K562 (cell line): ENCODE results near the gene PTPN1. TPM values are rescaled to one million over a fixed set of nuclear protein-coding genes. Genes with fewer than 3 reads are reported as not detected.

Experiments used
- ATF6 ChIP-seq: sonication (generic); formaldehyde crosslinking; IDR thresholded peaks from 2 replicates; pipeline ENCODE4 v1.4.0; 2020; ENCODE audit warnings: mild to moderate bottlenecking, missing genetic modification reagents
- BRF2 ChIP-seq: IDR thresholded peaks from 3 replicates; pipeline ENCODE4 v1.6.1; 2011; ENCODE audit warnings: borderline replicate concordance, mild to moderate bottlenecking; ENCODE audit not compliant: insufficient read length, insufficient read depth
- CTCFL ChIP-seq: IDR thresholded peaks from 2 replicates; pipeline ENCODE4 v1.6.1; 2011; ENCODE audit warnings: borderline replicate concordance, low read depth, mild to moderate bottlenecking, moderate library complexity, low read length; ENCODE audit not compliant: insufficient read depth, poor library complexity, severe bottlenecking
- KDM4B ChIP-seq, 2 experiments: fragments of 450-650 bp in 1 of 2; sonication (generic) in 1 of 2; IDR thresholded peaks; 2 replicates each; pipeline ENCODE4 v1.6.1; 2016 to 2017; ENCODE audit warnings: borderline replicate concordance in 2 of 2, antibody characterized with exemption in 1 of 2, low read depth in 1 of 2, mild to moderate bottlenecking in 1 of 2
- KLF1 ChIP-seq: fragments of 450-650 bp; IDR thresholded peaks from 2 replicates; pipeline ENCODE4 v1.6.1; 2016; ENCODE audit warnings: missing genetic modification characterization, missing compliant biosample characterization
- NFYB ChIP-seq: IDR thresholded peaks from 2 replicates; pipeline ENCODE4 v1.6.1; 2011; ENCODE audit warnings: mild to moderate bottlenecking, moderate library complexity; ENCODE audit not compliant: insufficient read length; ENCODE audit errors: extremely low read depth
- PHB2 ChIP-seq: fragments of 450-650 bp; IDR thresholded peaks from 2 replicates; pipeline ENCODE4 v1.6.1; 2017; ENCODE audit warnings: low read depth
- STAT5B ChIP-seq: fragments of 250-450 bp; sonication (Bioruptor Pico); IDR thresholded peaks from 2 replicates; pipeline ENCODE4 v1.8.0; 2021; ENCODE audit warnings: mild to moderate bottlenecking, inconsistent platforms
- TRIM25 ChIP-seq: fragments of 450-650 bp; IDR thresholded peaks from 2 replicates; pipeline ENCODE4 v1.7.0; 2016; ENCODE audit warnings: borderline replicate concordance
- TRIM28 ChIP-seq: fragments of 450-650 bp; IDR thresholded peaks from 2 replicates; pipeline ENCODE4 v1.6.1; 2017
- ZBTB5 ChIP-seq: fragments of 450-650 bp; IDR thresholded peaks from 2 replicates; pipeline ENCODE4 v1.6.1; 2017; ENCODE audit warnings: antibody characterized with exemption
- ZNF277 ChIP-seq: fragments of 250-450 bp; sonication (Bioruptor Pico); IDR thresholded peaks from 2 replicates; pipeline ENCODE4 v1.8.0; 2022; ENCODE audit warnings: inconsistent platforms, mild to moderate bottlenecking, moderate library complexity, borderline replicate concordance
- ZNF707 ChIP-seq: fragments of 250-450 bp; sonication (Bioruptor Pico); conservative IDR thresholded peaks from 2 replicates; pipeline ENCODE4 v1.8.0; 2022; ENCODE audit warnings: inconsistent platforms, mild to moderate bottlenecking, moderate library complexity
- ZSCAN29 ChIP-seq: fragments of 450-650 bp; IDR thresholded peaks from 2 replicates; pipeline ENCODE4 v1.6.1; 2017
- polyA plus RNA-seq, 8 experiments: library from polyadenylated mRNA; depleted of rRNA in 4 of 8; stranded (reverse) in 5 of 8; unstranded in 3 of 8; fragments of >200 nt; fragmentation: Nextera tagmentation in 2 of 8; fragmentation: Illumina TruSeq in 1 of 8; extraction: Ambion mirVana in 2 of 8; extraction: Trizol in 1 of 8; gene quantifications; 2 replicates each; pipeline versions ENCODE4 v1.2.1 to v1.2.3, GENCODE V29; 2011 to 2014; ENCODE audit warnings: inconsistent platforms in 1 of 8, missing spikeins in 1 of 8
- total RNA-seq, 7 experiments: library from RNA; depleted of rRNA in 6 of 7; stranded (reverse); fragments of >200 nt in 6 of 7; fragmentation: Illumina TruSeq in 2 of 7; extraction: Trizol in 2 of 7; gene quantifications; 2 replicates each; pipeline versions ENCODE4 v1.2.1 to v1.2.3, GENCODE V29; 2011 to 2021; ENCODE audit warnings: low replicate concordance in 1 of 7

Gene PTPN1
- total and polyA plus RNA-seq, 9 of the 15 experiments (the other 6 are each of a cell fraction or from before 2014, with no cell fraction given): 11.0 to 85.3 (median 54.0) TPM

- TF ChIP-seq ZNF277 (CRISPR knock-in tag) (no peak), ZNF707 (CRISPR knock-in tag) (no peak), CTCFL (no peak), PHB2 (no peak), ZBTB5 (no peak), NFYB (no peak), BRF2 (no peak), TRIM28 (no peak), ZSCAN29 (no peak), TRIM25 (no peak), STAT5B (no peak), KLF1 (tag) (no peak), KDM4B (IDR thresholded peaks at IDR 0.05; ENCODE audit: borderline replicate concordance in 2 of 2, low read depth in 1 of 2) (no peak), ATF6 (CRISPR knock-in tag) (no peak)
Observed at GRCh38 chr20:50464026-50464724, 46.0 kb upstream of the PTPN1 start (continued).
